H1 (cell line): ENCODE measurements around the gene DLST. TPM values are rescaled to one million over a fixed set of nuclear protein-coding genes. Genes with fewer than 3 reads are reported as not detected.

Experiments used
- CTCF ChIA-PET: fragments of 300-600 bp; sonication (Branson Sonifier 250); formaldehyde crosslinking; loops from one replicate; lab custom pipeline; 2021; ENCODE audit not compliant: partially characterized antibody; lab: Charles Lee
- POLR2A ChIA-PET: fragments of 300-600 bp; sonication (Branson Sonifier 250); formaldehyde crosslinking; loops from one replicate; lab custom pipeline; 2021; ENCODE audit warnings: inconsistent platforms; ENCODE audit not compliant: partially characterized antibody; lab: Charles Lee
- DNase-seq, 2 experiments: peaks; one replicate each; pipeline versions ENCODE4 v3.0.0 to v3.0.0-alpha.2; 2010 to 2022; ENCODE audit warnings: low spot score in 2 of 2, low read depth in 1 of 2, mixed read lengths in 1 of 2
- FAIRE-seq: peaks from 2 replicates; lab custom pipeline; 2011; peaks lifted over from hg19 to GRCh38; lab: Jason Lieb, UNC
- H2AFZ ChIP-seq: 2 replicates; pipeline ENCODE4 v1.8.1; 2012; ENCODE audit warnings: low read length, inconsistent platforms
- H2AK5ac ChIP-seq: 2 replicates; pipeline ENCODE4 v1.6.1; 2013; ENCODE audit warnings: low read depth, low read length
- H2BK120ac ChIP-seq: replicated peaks from 2 replicates; pipeline ENCODE3; 2013; ENCODE audit warnings: low read depth, low read length, inconsistent platforms
- H2BK12ac ChIP-seq: 2 replicates; pipeline ENCODE4 v1.6.1; 2013; ENCODE audit warnings: low read depth, low read length
- H2BK15ac ChIP-seq: 2 replicates; pipeline ENCODE4 v1.6.1; 2013; ENCODE audit warnings: low read length
- H2BK20ac ChIP-seq: 2 replicates; pipeline ENCODE4 v1.6.1; 2013; ENCODE audit warnings: low read length
- H2BK5ac ChIP-seq: 2 replicates; pipeline ENCODE4 v1.6.1; 2013; ENCODE audit warnings: low read depth, low read length
- H3K14ac ChIP-seq: 2 replicates; pipeline ENCODE4 v1.6.1; 2013; ENCODE audit warnings: inconsistent platforms; ENCODE audit not compliant: insufficient read length
- H3K18ac ChIP-seq: 2 replicates; pipeline ENCODE4 v1.6.1; 2013; ENCODE audit warnings: low read length; ENCODE audit errors: extremely low read depth
- H3K23ac ChIP-seq: 2 replicates; pipeline ENCODE4 v1.6.1; 2013; ENCODE audit warnings: inconsistent platforms; ENCODE audit not compliant: insufficient read length
- H3K23me2 ChIP-seq: 2 replicates; pipeline ENCODE4 v1.6.1; 2013; ENCODE audit warnings: low read depth, low read length
- H3K27ac ChIP-seq: 2 replicates; pipeline ENCODE4 v1.6.1; 2011; ENCODE audit warnings: low read depth, low read length, inconsistent platforms
- H3K27me3 ChIP-seq, 4 experiments: replicated peaks in 1 of 4; 1 replicate in 1 of 4; 2 replicates in 3 of 4; pipeline versions ENCODE4 v1.6.1 to v1.8.1; 2011 to 2013; ENCODE audit warnings: low read length in 3 of 4, mild to moderate bottlenecking in 3 of 4, inconsistent platforms in 2 of 4, mixed read lengths in 2 of 4, moderate library complexity in 1 of 4; ENCODE audit not compliant: control insufficient read depth in 3 of 4, insufficient read depth in 3 of 4; ENCODE audit errors: extremely low read depth in 1 of 4
- H3K36me3 ChIP-seq, 4 experiments: 2 replicates each; pipeline versions ENCODE4 v1.6.1 to v1.8.1; 2011 to 2013; ENCODE audit warnings: mild to moderate bottlenecking in 4 of 4, low read length in 3 of 4, moderate library complexity in 2 of 4, control low read depth in 1 of 4, inconsistent platforms in 1 of 4; ENCODE audit not compliant: insufficient read depth in 4 of 4, control insufficient read depth in 2 of 4
- H3K4ac ChIP-seq: replicated peaks from 2 replicates; pipeline ENCODE3; 2013; ENCODE audit warnings: low read length, low read depth, mixed read lengths, inconsistent platforms; ENCODE audit not compliant: insufficient read length
- H3K4me1 ChIP-seq, 4 experiments: replicated peaks in 1 of 4; 1 replicate in 1 of 4; 2 replicates in 3 of 4; pipeline versions ENCODE4 v1.6.1 to v1.8.1; 2011 to 2013; ENCODE audit warnings: low read length in 3 of 4, inconsistent platforms in 2 of 4, mixed read lengths in 1 of 4; ENCODE audit not compliant: insufficient read depth in 4 of 4, control insufficient read depth in 3 of 4
- H3K4me2 ChIP-seq, 2 experiments: 2 replicates each; pipeline versions ENCODE4 v1.6.1 to v1.8.1; 2011 to 2013; ENCODE audit warnings: low read depth in 2 of 2, low read length in 2 of 2, control low read depth in 1 of 2, inconsistent platforms in 1 of 2, mild to moderate bottlenecking in 1 of 2; ENCODE audit not compliant: insufficient read depth in 1 of 2
- H3K4me3 ChIP-seq, 4 experiments: fragments of 200-600, 300-600 bp in 1 of 4; sonication (generic), shearing (Covaris generic), sonication (Bioruptor Twin) in 1 of 4; 2 replicates each; pipeline versions ENCODE4 v1.5.1 to v1.8.1; 2011 to 2016; ENCODE audit warnings: low read length in 4 of 4, low read depth in 3 of 4, control low read depth in 2 of 4, inconsistent platforms in 2 of 4, mild to moderate bottlenecking in 2 of 4, mixed read lengths in 1 of 4, moderate library complexity in 1 of 4; ENCODE audit not compliant: insufficient read depth in 2 of 4; ENCODE audit errors: extremely low read depth in 1 of 4
- H3K56ac ChIP-seq: replicated peaks from 2 replicates; pipeline ENCODE3; 2013; ENCODE audit warnings: low read depth, mild to moderate bottlenecking, mixed read lengths, low read length, inconsistent platforms; ENCODE audit not compliant: insufficient read length
- H3K79me1 ChIP-seq: 2 replicates; pipeline ENCODE4 v1.6.1; 2013; ENCODE audit warnings: low read depth, low read length, control low read depth
- H3K79me2 ChIP-seq, 2 experiments: 2 replicates each; pipeline versions ENCODE4 v1.6.1 to v1.8.1; 2012 to 2013; ENCODE audit warnings: low read length in 2 of 2, mild to moderate bottlenecking in 2 of 2, inconsistent platforms in 1 of 2; ENCODE audit not compliant: insufficient read depth in 2 of 2, control insufficient read depth in 1 of 2
- H3K9ac ChIP-seq, 4 experiments: replicated peaks in 1 of 4; 1 replicate in 1 of 4; 2 replicates in 3 of 4; pipeline versions ENCODE4 v1.6.1 to v1.8.1; 2011 to 2013; ENCODE audit warnings: low read depth in 3 of 4, low read length in 3 of 4, control low read depth in 2 of 4, mild to moderate bottlenecking in 2 of 4, moderate library complexity in 2 of 4, inconsistent platforms in 1 of 4; ENCODE audit errors: extremely low read depth in 1 of 4
- H3K9me3 ChIP-seq, 2 experiments: 2 replicates each; pipeline versions ENCODE4 v1.6.1 to v1.8.1; 2012 to 2013; ENCODE audit warnings: mild to moderate bottlenecking in 2 of 2, moderate library complexity in 2 of 2, control low read depth in 1 of 2, inconsistent platforms in 1 of 2, low read depth in 1 of 2, low read length in 1 of 2, mixed read lengths in 1 of 2; ENCODE audit not compliant: insufficient read depth in 2 of 2
- H4K20me1 ChIP-seq, 2 experiments: replicated peaks in 1 of 2; 2 replicates each; pipeline versions ENCODE3 to v1.8.1; 2011 to 2013; ENCODE audit warnings: inconsistent platforms in 2 of 2, low read length in 2 of 2, mild to moderate bottlenecking in 1 of 2; ENCODE audit not compliant: insufficient read depth in 2 of 2, control insufficient read depth in 1 of 2
- H4K5ac ChIP-seq: 2 replicates; pipeline ENCODE4 v1.6.1; 2013; ENCODE audit warnings: low read length, low read depth, mixed read lengths, inconsistent platforms; ENCODE audit not compliant: insufficient read length
- H4K8ac ChIP-seq: 2 replicates; pipeline ENCODE4 v1.8.0; 2013; ENCODE audit warnings: mild to moderate bottlenecking, moderate library complexity, low read length, inconsistent platforms; ENCODE audit not compliant: insufficient read depth; ENCODE audit errors: extremely low read depth
- H4K91ac ChIP-seq: replicated peaks from 2 replicates; pipeline ENCODE3; 2013; ENCODE audit warnings: low read length, mixed read lengths, inconsistent platforms; ENCODE audit not compliant: insufficient read length
- CHD2 ChIP-seq: IDR thresholded peaks from 2 replicates; pipeline ENCODE4 v1.6.1; 2012; ENCODE audit warnings: low read length, improper control_type of control experiment
- KDM1A ChIP-seq: fragments of 200-600, 300-600 bp; sonication (generic); IDR thresholded peaks from 2 replicates; pipeline ENCODE4 v1.7.1; 2016; ENCODE audit warnings: mild to moderate bottlenecking, low read length, borderline replicate concordance
- NRF1 ChIP-seq: IDR thresholded peaks from 2 replicates; pipeline ENCODE4 v1.6.1; 2011; ENCODE audit warnings: mild to moderate bottlenecking, low read depth, low read length, improper control_type of control experiment
- SIN3A ChIP-seq, 2 experiments: IDR thresholded peaks in 1 of 2; conservative IDR thresholded peaks in 1 of 2; 2 replicates each; pipeline ENCODE4 v1.6.1; 2011 to 2012; ENCODE audit warnings: low read length in 2 of 2, improper control_type of control experiment in 1 of 2, low read depth in 1 of 2, mild to moderate bottlenecking in 1 of 2
- SUZ12 ChIP-seq: fragments of 200-600 bp; sonication (generic); IDR thresholded peaks from 2 replicates; pipeline ENCODE4 v1.6.1; 2012; ENCODE audit warnings: mild to moderate bottlenecking, inconsistent platforms, low read length, moderate library complexity, mixed read lengths
- ZNF274 ChIP-seq: IDR thresholded peaks from 2 replicates; pipeline ENCODE4 v1.7.0; 2012; ENCODE audit warnings: low read length, borderline replicate concordance; ENCODE audit errors: extremely low read depth
- WGBS, 2 experiments: shearing (Covaris generic) in 1 of 2; methylation state at CpG; one replicate each; pipeline versions ENCODE4 v1.1.6 to v1.1.7; 2013 to 2015; ENCODE audit warnings: low lambda C conversion rate in 2 of 2, mixed read lengths in 2 of 2, inconsistent platforms in 1 of 2, low coverage in 1 of 2, missing lambda C conversion rate in 1 of 2; ENCODE audit not compliant: insufficient replicate concordance in 2 of 2, insufficient coverage in 1 of 2, insufficient read length in 1 of 2; ENCODE audit errors: extremely low coverage in 1 of 2, missing lambda C conversion rate in 1 of 2; 5-methylcytosine and 5-hydroxymethylcytosine counted together
- polyA plus RNA-seq, 7 experiments: library from polyadenylated mRNA; depleted of rRNA in 3 of 7; stranded (reverse) in 5 of 7; unstranded in 2 of 7; fragments of >200 nt in 5 of 7; fragments of 200-250 nt in 2 of 7; gene quantifications; 1 replicate in 5 of 7; 2 replicates in 1 of 7; 4 replicates in 1 of 7; pipeline versions ENCODE4 v1.2.1 to v1.2.3, GENCODE V29; 2011 to 2013; ENCODE audit warnings: missing spikeins in 2 of 7, mixed read lengths in 2 of 7
- total RNA-seq: library from RNA; stranded (reverse); fragmentation: NEBNext Ultra II Directional; extraction: Animal tissue kit (Norgen Biotek cat#: 25700); gene quantifications from 2 replicates; pipeline ENCODE4 v1.2.1, GENCODE V29; 2021

DLST gene
- total and polyA plus RNA-seq, 2 of the 8 experiments (the other 6 are each of a cell fraction or from before 2014, with no cell fraction given): 96.5 to 117 TPM

DNA sequence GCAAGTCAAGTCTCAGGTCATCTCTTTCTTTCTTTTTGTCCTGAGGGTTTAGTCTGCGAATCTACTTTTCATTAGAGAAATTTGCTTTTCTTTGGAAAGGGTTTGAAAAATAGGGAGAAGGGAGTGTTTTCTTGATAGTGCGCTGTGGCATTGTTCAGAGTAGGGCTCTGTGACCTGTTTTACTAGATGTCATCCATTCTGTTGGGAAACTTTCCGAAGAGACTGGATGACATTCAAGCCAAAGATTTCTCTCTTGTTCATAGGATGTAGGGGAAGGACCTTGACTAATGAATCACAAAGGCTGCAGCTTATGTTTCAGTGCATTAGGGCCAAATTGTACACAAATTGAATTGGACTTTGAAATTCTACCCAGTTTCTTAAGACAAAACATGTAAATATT is 14.7 kb downstream of the DLST start:
- H3K4ac ChIP-seq: no peak overlapping the region
- no peak overlapping the region for H2BK120ac ChIP-seq
- no peak for TF ChIP-seq NRF1
- no peak for TF ChIP-seq SIN3A (conservative IDR thresholded peaks at IDR 0.05 in 1 of 2, IDR thresholded peaks at IDR 0.05 in 1 of 2; ENCODE audit: low read depth in 1 of 2, low read length in 2 of 2)
- no peak for TF ChIP-seq SUZ12
- TF ChIP-seq ZNF274: no peak
- TF ChIP-seq KDM1A: no peak
- no peak for TF ChIP-seq CHD2
- H3K4me3 ChIP-seq: no peak overlapping the region
- no peak overlapping the region for H4K91ac ChIP-seq
- H3K79me1 ChIP-seq: 0 out of 2 replicates have a peak, but pooled peaks cover 2% of the 10 kb centered on the region
- H3K9me3 ChIP-seq: no peaks in the 10 kb centered on the region
- DNase-seq (no peak), FAIRE-seq (no peak)
- no peak overlapping the region for H3K4me2 ChIP-seq
- H3K56ac ChIP-seq: no peak overlapping the region
- H2BK5ac ChIP-seq: no peak overlapping the region
- no peak overlapping the region for H2AFZ ChIP-seq
- ChIA-PET POLR2A (interaction anchor here (2.5 kb wide), 1 partner anchor 10 kb away, joined by 8 read pairs; no protein-coding TSS in a partner anchor), CTCF (interaction anchor here (0.9 to 24.8 kb wide), 5 partner anchors 8 to 39 kb away, joined by 3 to 509 read pairs (median 5); no protein-coding TSS in a partner anchor)
- no peak overlapping the region for H4K8ac ChIP-seq
- peaks cover 2 to 9% of the 10 kb centered on the region in 2 experiments for H4K20me1 ChIP-seq
- H3K14ac ChIP-seq: no peak overlapping the region
- peaks cover 50 to 99% (median 90%) of the 10 kb centered on the region in 4 experiments for H3K36me3 ChIP-seq
- H2BK12ac ChIP-seq: no peak overlapping the region
- no peak overlapping the region for H2BK15ac ChIP-seq
- H2AK5ac ChIP-seq: no peak overlapping the region
- no peaks in the 10 kb centered on the region for H3K79me2 ChIP-seq
- no peak overlapping the region for H3K9ac ChIP-seq
- H3K18ac ChIP-seq: no peak overlapping the region
- H3K27ac ChIP-seq: no peak overlapping the region
- no peak overlapping the region for H3K23ac ChIP-seq
- no peaks in the 10 kb centered on the region for H3K23me2 ChIP-seq
- H2BK20ac ChIP-seq: no peak overlapping the region
- WGBS, 2 experiments: 88% methylated on average over 3 of the region's 3 CpGs; no CpG with 5 or more reads in 1 of the 2 experiments
- no peaks in the 10 kb centered on the region for H3K4me1 ChIP-seq
- no peak overlapping the region for H4K5ac ChIP-seq
- H3K27me3 ChIP-seq: no peaks in the 10 kb centered on the region
